Naive thymus-derived CD4-positive, alpha-beta T cell (primary cell): ENCODE measurements around the gene NUP85. TPM values are rescaled to one million over a fixed set of nuclear protein-coding genes. Genes with fewer than 3 reads are reported as not detected.
A peak's percentile ranks its signal among the peaks of the same experiment; 100 is the strongest.

ENCODE experiments used
- ATAC-seq: fragments of 150-1000 bp; cut with Tn5 transposase; 2 replicates; pipeline ENCODE4 v1.10.0; 2021; ENCODE audit warnings: mild to moderate bottlenecking, moderate library complexity
- CTCF ChIA-PET: fragments of 350-600 bp; sonication (Branson Sonifier 250); formaldehyde crosslinking; loops from one replicate; lab custom pipeline; 2021; ENCODE audit warnings: antibody characterized with exemption; lab: Charles Lee
- POLR2A ChIA-PET: fragments of 350-600 bp; sonication (Branson Sonifier 250); formaldehyde crosslinking; loops from one replicate; lab custom pipeline; 2021; ENCODE audit warnings: antibody characterized with exemption, inconsistent platforms; lab: Charles Lee
- DNase-seq, 9 donors: peaks; one replicate each; pipeline versions ENCODE4 v3.0.0 to v3.0.0-alpha.2; 2020 to 2022; ENCODE audit warnings: mixed read lengths in 1 of 9
- H3K27ac ChIP-seq: one replicate; pipeline ENCODE4 v1.7.0; 2013; ENCODE audit warnings: mild to moderate bottlenecking, low read depth, low read length, moderate library complexity
- H3K27me3 ChIP-seq, 2 donors: one replicate each; pipeline ENCODE4 v1.7.0; 2013; ENCODE audit warnings: low read length in 2 of 2, mild to moderate bottlenecking in 2 of 2, moderate library complexity in 2 of 2; ENCODE audit not compliant: control insufficient read depth in 2 of 2, insufficient read depth in 2 of 2
- H3K36me3 ChIP-seq, 3 experiments: 1 replicate in 2 of 3; 2 replicates in 1 of 3; pipeline ENCODE4 v1.7.0; 2013; ENCODE audit warnings: low read length in 3 of 3, mild to moderate bottlenecking in 3 of 3, moderate library complexity in 1 of 3; ENCODE audit not compliant: insufficient read depth in 3 of 3, control insufficient read depth in 2 of 3
- H3K4me1 ChIP-seq, 2 donors: one replicate each; pipeline ENCODE4 v1.7.0; 2013; ENCODE audit warnings: low read length in 2 of 2, mild to moderate bottlenecking in 2 of 2, moderate library complexity in 1 of 2; ENCODE audit not compliant: control insufficient read depth in 2 of 2, insufficient read depth in 2 of 2
- H3K4me3 ChIP-seq: 2 replicates; pipeline ENCODE4 v1.7.0; 2013; ENCODE audit warnings: mild to moderate bottlenecking, low read length
- H3K9me3 ChIP-seq, 3 experiments: 1 replicate in 2 of 3; 2 replicates in 1 of 3; pipeline ENCODE4 v1.7.0; 2013; ENCODE audit warnings: low read length in 3 of 3; ENCODE audit not compliant: control insufficient read depth in 2 of 3
- H3K27ac Mint-ChIP-seq, 9 donors: one replicate each; pipeline ENCODE4 v1.8.0; 2020 to 2022; ENCODE audit warnings: mixed read lengths in 9 of 9, mild to moderate bottlenecking in 8 of 9, moderate library complexity in 5 of 9, inconsistent platforms in 2 of 9
- H3K27me3 Mint-ChIP-seq, 5 donors: one replicate each; pipeline ENCODE4 v1.8.0; 2021 to 2022; ENCODE audit warnings: mixed read lengths in 5 of 5, mild to moderate bottlenecking in 1 of 5
- H3K36me3 Mint-ChIP-seq, 5 donors: one replicate each; pipeline ENCODE4 v1.8.0; 2020 to 2022; ENCODE audit warnings: mixed read lengths in 5 of 5, mild to moderate bottlenecking in 3 of 5, inconsistent platforms in 1 of 5
- H3K4me1 Mint-ChIP-seq, 7 donors: one replicate each; pipeline ENCODE4 v1.8.0; 2020 to 2022; ENCODE audit warnings: mixed read lengths in 7 of 7, mild to moderate bottlenecking in 3 of 7, inconsistent platforms in 1 of 7
- H3K4me3 Mint-ChIP-seq, 10 donors: one replicate each; pipeline ENCODE4 v1.8.0; 2020 to 2022; ENCODE audit warnings: mild to moderate bottlenecking in 10 of 10, mixed read lengths in 10 of 10, moderate library complexity in 6 of 10, inconsistent platforms in 2 of 10
- H3K9me3 Mint-ChIP-seq, 11 donors: one replicate each; pipeline ENCODE4 v1.8.0; 2020 to 2022; ENCODE audit warnings: mixed read lengths in 11 of 11, mild to moderate bottlenecking in 4 of 11, inconsistent platforms in 1 of 11, moderate library complexity in 1 of 11
- intact Hi-C, 2 donors: fragments of 100-400 bp; cut with micrococcal nuclease; formaldehyde crosslinking; loops; one replicate each; pipeline ENCODE4 v1.15.1; 2023
- polyA plus RNA-seq, 2 donors: library from polyadenylated mRNA; unstranded; fragments of 300-500 nt; fragmentation: Illumina TruSeq; gene quantifications; one replicate each; pipeline ENCODE4 v1.2.3, GENCODE V29; 2021
- total RNA-seq, 6 experiments: library from RNA in 5 of 6; stranded (reverse) in 5 of 6; gene quantifications; 1 replicate in 5 of 6; 2 replicates in 1 of 6; pipeline ENCODE4 v1.2.3 and lab custom pipeline; 2021 to 2026

The NUP85 gene
- total and polyA plus RNA-seq, 7 experiments from 2014 or later = 21.0 to 143 (median 97.3) TPM

- peaks cover 20 to 61% (median 43%) of the 10 kb centered on the region in 7 donors for H3K4me1 Mint-ChIP-seq
- H3K4me1 ChIP-seq = peaks cover 22 to 26% of the 10 kb centered on the region in 2 donors
- no peak for ATAC-seq
Observed at GRCh38 chr17:75181110-75181509, 24.4 kb upstream of the NUP85 start.

GRCh38 chr17:75181608-75182318 is 23.7 kb upstream of the NUP85 start:
- POLR2A ChIA-PET = interaction anchor here (1.4 to 2.6 kb wide), 7 partner anchors 20 to 90 kb away, joined by 4 to 22 read pairs (median 6); partner anchors contain the start of genes GGA3, MIF4GD, MRPS7 and NUP85
- peak overlapping the region; percentile 87 to 100 (median 92) for H3K4me3 Mint-ChIP-seq
- peak overlapping the region; percentile 82 to 97 (median 90) for H3K27ac Mint-ChIP-seq
- H3K4me1 Mint-ChIP-seq = peaks cover 20 to 57% (median 39%) of the 10 kb centered on the region in 7 donors
- DNase-seq (peak in 7 of 9 donors; percentile 25 to 53 (median 42)), ATAC-seq (no peak)
- no peaks in the 10 kb centered on the region for H3K27me3 Mint-ChIP-seq
- H3K9me3 Mint-ChIP-seq = no peaks in the 10 kb centered on the region
- H3K36me3 ChIP-seq = peaks cover 0 to 35% (median 2%) of the 10 kb centered on the region in 3 experiments
- peaks cover 22 to 26% of the 10 kb centered on the region in 2 donors for H3K4me1 ChIP-seq
- peak overlapping the region; percentile 94 for H3K27ac ChIP-seq
- peak overlapping the region; percentile 56 for H3K4me3 ChIP-seq
- intact Hi-C loops = loop anchor here (1.0 to 10.0 kb wide), 12 partner anchors 9 to 437 kb away; partner anchors contain the start of genes NT5C (in 2 of the 2), ARMC7 (in 1 of the 2), ATP5PD (in 1 of the 2) and GGA3 (in 1 of the 2)
- no peaks in the 10 kb centered on the region for H3K9me3 ChIP-seq
- peaks cover 0 to 18% (median 0%) of the 10 kb centered on the region in 5 donors for H3K36me3 Mint-ChIP-seq
- H3K27me3 ChIP-seq = no peaks in the 10 kb centered on the region
- CTCF ChIA-PET = interaction anchor here (0.7 to 1.8 kb wide), 4 partner anchors 10 to 68 kb away, joined by 3 to 4 read pairs (median 4); no protein-coding TSS in a partner anchor

More at GRCh38 chr17:75181110-75181509, 24.4 kb upstream of the NUP85 start:
- Mint-ChIP-seq H3K36me3 (peaks cover 0 to 20% (median 0%) of the 10 kb centered on the region in 5 donors), H3K4me3 (peak overlapping the region; percentile 87 to 100 (median 92)), H3K9me3 (no peaks in the 10 kb centered on the region), H3K27ac (peak overlapping the region; percentile 82 to 97 (median 90)), H3K27me3 (no peaks in the 10 kb centered on the region)
- ChIA-PET POLR2A (interaction anchor here (0.7 to 1.9 kb wide), 6 partner anchors 9 to 500 kb away, joined by 4 to 9 read pairs (median 4); partner anchors contain the start of genes GGA3 and MRPS7), CTCF (interaction anchor here (0.7 to 1.8 kb wide), 6 partner anchors 9 to 111 kb away, joined by 3 to 7 read pairs (median 4); no protein-coding TSS in a partner anchor)
- no peaks in the 10 kb centered on the region for H3K9me3 ChIP-seq
- H3K4me3 ChIP-seq = peak overlapping the region; percentile 56
- H3K27me3 ChIP-seq = no peaks in the 10 kb centered on the region
- peak overlapping the region; percentile 94 for H3K27ac ChIP-seq
- intact Hi-C loops = loop anchor here (1.0 to 10.0 kb wide), 5 partner anchors 9 to 436 kb away; partner anchors contain the start of genes ATP5PD (in 1 of the 2), KCTD2 (in 1 of the 2), NHERF1 (in 1 of the 2) and NT5C (in 1 of the 2)
- DNase-seq = no peak
- peaks cover 0 to 42% (median 7%) of the 10 kb centered on the region in 3 experiments for H3K36me3 ChIP-seq

- H3K4me1 Mint-ChIP-seq = peaks cover 20 to 55% (median 38%) of the 10 kb centered on the region in 7 donors
- no peaks in the 10 kb centered on the region for H3K9me3 Mint-ChIP-seq
- peak overlapping the region; percentile 82 to 97 (median 91) for H3K27ac Mint-ChIP-seq
- peak overlapping the region; percentile 94 for H3K27ac ChIP-seq
- CTCF ChIA-PET = no interaction called here
- peak overlapping the region; percentile 56 for H3K4me3 ChIP-seq
- H3K4me1 ChIP-seq = peaks cover 22 to 26% of the 10 kb centered on the region in 2 donors
- intact Hi-C loops = loop anchor here (1.0 to 10.0 kb wide), 12 partner anchors 10 to 437 kb away; partner anchors contain the start of genes NT5C (in 2 of the 2), ARMC7 (in 1 of the 2), ATP5PD (in 1 of the 2) and GGA3 (in 1 of the 2)
- peaks cover 0 to 33% (median 0%) of the 10 kb centered on the region in 3 experiments for H3K36me3 ChIP-seq
- H3K27me3 Mint-ChIP-seq = no peaks in the 10 kb centered on the region
- H3K27me3 ChIP-seq = no peaks in the 10 kb centered on the region
- DNase-seq (no peak), ATAC-seq (no peak)
- H3K4me3 Mint-ChIP-seq = peak overlapping the region; percentile 87 to 100 (median 92)
- no peaks in the 10 kb centered on the region for H3K9me3 ChIP-seq
- peaks cover 0 to 16% (median 0%) of the 10 kb centered on the region in 5 donors for H3K36me3 Mint-ChIP-seq
- POLR2A ChIA-PET = interaction anchor here (1.2 to 2.6 kb wide), 6 partner anchors 9 to 123 kb away, joined by 4 to 22 read pairs (median 10); partner anchors contain the start of genes GGA3, MIF4GD, MRPS7 and NUP85
Observed at GRCh38 chr17:75182319-75182568, 23.2 kb upstream of the NUP85 start.

GRCh38 chr17:75182569-75183436 is 22.7 kb upstream of the NUP85 start, which contains the start of gene SUMO2:
Gene SUMO2, minus strand, starts transcription at chr17:75182959. Its CDS starts 125 bp downstream, at chr17:75182834.
- peaks cover 20 to 55% (median 38%) of the 10 kb centered on the region in 7 donors for H3K4me1 Mint-ChIP-seq

GRCh38 chr17:75183999-75184884 is 21.2 kb upstream of the NUP85 start:
- peaks cover 0 to 14% (median 0%) of the 10 kb centered on the region in 3 experiments for H3K36me3 ChIP-seq
- H3K4me3 ChIP-seq = no peak overlapping the region
- no peaks in the 10 kb centered on the region for H3K9me3 ChIP-seq
- H3K27me3 ChIP-seq = no peaks in the 10 kb centered on the region
- H3K27ac Mint-ChIP-seq = peak overlapping the region; percentile 92 to 99 (median 97)
- H3K36me3 Mint-ChIP-seq = peaks cover 0 to 16% (median 0%) of the 10 kb centered on the region in 5 donors
- ATAC-seq (no peak), DNase-seq (no peak)
- H3K27ac ChIP-seq = peak overlapping the region; percentile 94
- H3K4me1 ChIP-seq = peaks cover 22 to 26% of the 10 kb centered on the region in 2 donors
- no peaks in the 10 kb centered on the region for H3K9me3 Mint-ChIP-seq
- ChIA-PET CTCF (interaction anchor here (0.5 to 0.9 kb wide), 3 partner anchors 70 to 175 kb away, joined by 3 to 4 read pairs (median 4); no protein-coding TSS in a partner anchor), POLR2A (interaction anchor here (0.6 to 2.6 kb wide), 10 partner anchors 15 to 194 kb away, joined by 3 to 22 read pairs (median 3); partner anchors contain the start of genes ATP5PD, JPT1, KCTD2 and MIF4GD)
- H3K27me3 Mint-ChIP-seq = no peaks in the 10 kb centered on the region
- H3K4me3 Mint-ChIP-seq = peak overlapping the region; percentile 67 to 100 (median 90)
- intact Hi-C loops = loop anchor here (1.0 to 10.0 kb wide), 13 partner anchors 21 to 439 kb away; partner anchors contain the start of genes GGA3 (in 2 of the 2), MRPS7 (in 2 of the 2), NT5C (in 2 of the 2) and NUP85 (in 2 of the 2)
- H3K4me1 Mint-ChIP-seq = peaks cover 20 to 44% (median 35%) of the 10 kb centered on the region in 7 donors

More at GRCh38 chr17:75182569-75183436, 22.7 kb upstream of the NUP85 start, which contains the start of gene SUMO2:
- peak within 1 kb of the TSS; percentile 56 for H3K4me3 ChIP-seq
- peaks cover 0 to 16% (median 0%) of the 10 kb centered on the region in 5 donors for H3K36me3 Mint-ChIP-seq
- peak within 1 kb of the TSS; percentile 87 to 100 (median 92) for H3K4me3 Mint-ChIP-seq
- ChIA-PET CTCF (interaction anchor here (0.5 to 1.2 kb wide), 6 partner anchors 11 to 195 kb away, joined by 3 to 6 read pairs (median 4); partner anchors contain the start of genes CDR2L, GGA3 and MRPS7), POLR2A (interaction anchor here (0.6 to 2.6 kb wide), 22 partner anchors 8 to 601 kb away, joined by 3 to 22 read pairs (median 4); partner anchors contain the start of genes ATP5PD, GGA3, GRB2 and KCTD2)
- ATAC-seq (peak; percentile 92), DNase-seq (peak; percentile 90 to 97 (median 94))
- H3K9me3 Mint-ChIP-seq = no peaks in the 10 kb centered on the region
- H3K9me3 ChIP-seq = no peaks in the 10 kb centered on the region
- H3K27me3 ChIP-seq = no peaks in the 10 kb centered on the region
- H3K27me3 Mint-ChIP-seq = no peaks in the 10 kb centered on the region
- H3K36me3 ChIP-seq = peaks cover 0 to 27% (median 0%) of the 10 kb centered on the region in 3 experiments
- H3K27ac ChIP-seq = peak within 1 kb of the TSS; percentile 94
- H3K4me1 ChIP-seq = peaks cover 22 to 26% of the 10 kb centered on the region in 2 donors
- peak within 1 kb of the TSS; percentile 92 to 99 (median 97) for H3K27ac Mint-ChIP-seq
- intact Hi-C loops = loop anchor here (1.0 to 10.0 kb wide), 17 partner anchors 11 to 438 kb away; partner anchors contain the start of genes GGA3 (in 2 of the 2), JPT1 (in 2 of the 2), MRPS7 (in 2 of the 2) and NT5C (in 2 of the 2)
